HG02798 (cell line): ENCODE data around the gene GRM8.

Experiments
- ATAC-seq: cut with Tn5 transposase; IDR thresholded peaks from one replicate; pipeline ENCODE4 v1.9.1; 2021; ENCODE audit warnings: mild to moderate bottlenecking; ENCODE audit not compliant: unreplicated experiment, poor library complexity

GRM8 gene

DNA sequence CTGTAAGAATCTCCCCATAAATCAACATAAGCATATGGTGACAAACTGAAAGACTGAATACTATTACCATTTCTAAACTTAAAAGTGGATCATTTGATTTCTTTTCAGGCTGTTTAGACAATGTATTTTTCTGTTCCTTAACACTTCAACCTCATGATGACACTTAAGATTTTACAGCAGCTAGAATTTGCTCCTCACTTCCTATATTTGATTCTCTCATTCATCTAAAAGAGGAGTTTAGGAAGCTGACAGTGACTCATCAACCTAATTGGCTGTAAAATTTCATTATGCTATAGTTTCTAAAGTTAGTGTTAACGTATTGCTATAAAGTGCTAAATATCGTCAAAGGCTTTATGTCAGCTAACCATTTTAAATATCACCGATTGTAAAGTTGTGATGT is 478.7 kb downstream of the GRM8 start:
- no peak for ATAC-seq

DNA sequence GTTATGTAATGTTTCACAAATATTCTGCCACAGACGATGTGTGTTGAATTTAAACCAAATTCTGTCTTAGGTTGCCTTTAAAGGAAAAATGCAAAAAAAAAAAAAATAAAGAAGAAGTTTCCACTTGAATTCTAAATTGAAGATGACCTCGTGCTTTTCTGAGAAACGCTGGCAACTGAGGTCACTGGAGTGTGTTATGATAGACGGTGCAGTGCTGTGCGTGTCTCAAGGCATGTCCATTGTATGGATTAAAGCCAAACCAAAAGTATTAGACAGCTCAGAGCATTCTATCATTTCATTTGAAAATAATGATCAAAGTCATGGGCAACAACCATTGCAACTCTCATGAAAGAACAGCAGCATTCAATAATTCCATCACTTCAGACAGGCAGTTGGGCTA is 483.9 kb downstream of the GRM8 start:
- no peak for ATAC-seq

DNA sequence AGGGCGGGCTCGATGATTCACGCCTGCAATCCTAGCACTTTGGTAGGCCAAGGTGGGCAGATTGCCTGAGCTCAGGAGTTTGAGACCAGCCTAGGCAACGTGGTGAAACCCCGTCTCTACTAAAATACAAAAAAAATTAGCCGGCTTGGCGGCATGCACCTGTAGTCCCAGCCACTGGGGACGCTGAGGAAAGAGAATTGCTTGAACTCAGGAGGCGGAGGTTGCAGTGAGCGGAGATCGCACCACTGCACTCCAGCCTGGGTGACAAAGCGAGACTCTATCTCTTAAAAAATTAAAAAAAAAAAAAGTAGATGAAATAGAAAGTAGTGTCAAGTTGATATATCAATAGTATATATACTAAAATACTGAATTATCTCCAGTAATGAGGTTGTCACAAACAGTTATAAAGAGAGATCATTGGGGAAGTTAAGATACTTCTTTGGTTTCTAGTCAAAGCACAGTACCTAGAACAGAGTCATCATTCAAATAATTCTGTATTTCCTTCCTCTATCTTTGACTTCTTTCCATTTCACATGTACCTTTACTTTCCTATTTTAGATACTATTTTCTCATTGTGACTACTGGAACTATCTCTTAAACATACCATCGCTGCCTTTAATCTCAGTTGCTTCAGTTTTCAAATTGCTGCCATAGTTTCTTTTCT is 491.7 kb downstream of the GRM8 start:
- peak; percentile 22 for ATAC-seq

DNA sequence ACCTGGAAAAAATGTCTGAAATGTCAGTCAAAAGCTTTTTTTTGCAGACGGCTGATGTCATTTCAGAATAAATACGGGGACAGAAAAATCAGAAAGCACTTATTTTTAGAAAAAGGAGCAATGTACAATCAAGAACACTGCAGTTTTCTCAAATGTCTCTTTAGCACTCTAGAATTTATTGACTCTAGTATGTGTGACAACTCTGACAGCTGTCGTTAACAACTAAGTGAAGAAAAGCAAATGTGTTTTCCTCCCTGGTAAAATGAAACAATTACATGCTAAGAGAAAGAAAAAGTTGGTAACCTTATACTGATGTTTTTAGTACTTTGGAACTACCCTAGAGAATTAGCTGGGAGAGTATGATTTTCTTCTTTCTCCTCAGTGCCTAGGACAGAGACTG is 497.4 kb downstream of the GRM8 start:
- ATAC-seq = no peak

DNA sequence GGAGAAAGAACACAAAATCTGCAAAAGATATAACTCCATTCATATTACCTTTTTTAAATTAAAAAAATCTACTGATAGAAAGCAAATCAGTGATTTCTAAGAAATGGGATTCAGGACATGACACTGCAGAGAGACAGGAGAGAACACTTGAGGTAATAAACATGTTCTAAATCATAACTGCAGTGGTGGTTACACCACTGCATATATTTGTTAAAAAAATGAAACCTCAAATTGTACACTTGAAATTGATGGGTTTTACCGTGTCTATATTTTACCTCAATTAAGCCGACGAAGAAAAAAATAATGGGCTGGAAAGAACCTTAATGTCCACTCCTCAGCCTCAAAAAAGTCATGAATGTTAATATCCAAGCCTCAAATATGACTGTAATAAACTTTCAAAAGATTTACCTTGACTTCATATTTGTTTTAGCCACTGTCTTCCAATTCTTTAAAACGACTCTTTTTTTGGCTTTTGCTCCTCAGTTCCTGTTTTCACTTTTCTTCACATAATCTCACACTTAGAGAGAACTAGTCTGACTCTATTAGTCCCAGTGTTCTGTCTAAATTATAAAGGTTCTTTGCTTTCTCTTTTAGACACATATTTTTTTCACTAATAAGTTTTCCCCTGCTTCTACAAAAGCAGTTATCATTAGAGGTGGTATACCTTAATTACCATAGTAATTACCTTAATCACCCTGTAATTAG is 502.4 kb downstream of the GRM8 start:
- peak; percentile 62 for ATAC-seq

DNA sequence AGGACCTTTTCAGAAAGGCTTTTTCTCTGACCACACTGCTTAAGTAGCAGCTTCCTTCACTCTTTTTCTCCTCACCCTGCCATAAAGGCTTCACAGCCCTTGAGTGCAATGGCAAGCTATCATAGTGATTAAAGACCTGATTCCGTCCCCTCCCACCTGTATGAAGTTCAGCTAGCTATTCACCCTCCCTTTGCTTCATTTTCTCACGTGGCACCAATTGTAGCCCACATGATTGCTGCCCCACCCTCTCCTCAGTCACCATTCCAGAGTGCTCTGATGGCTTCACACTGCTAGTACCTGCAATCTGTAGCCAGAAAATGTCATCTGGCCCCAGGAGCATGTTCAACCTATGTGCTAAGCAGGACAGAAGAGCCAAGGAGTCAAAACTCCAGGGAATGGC is 523.8 kb downstream of the GRM8 start:
- no peak for ATAC-seq

DNA sequence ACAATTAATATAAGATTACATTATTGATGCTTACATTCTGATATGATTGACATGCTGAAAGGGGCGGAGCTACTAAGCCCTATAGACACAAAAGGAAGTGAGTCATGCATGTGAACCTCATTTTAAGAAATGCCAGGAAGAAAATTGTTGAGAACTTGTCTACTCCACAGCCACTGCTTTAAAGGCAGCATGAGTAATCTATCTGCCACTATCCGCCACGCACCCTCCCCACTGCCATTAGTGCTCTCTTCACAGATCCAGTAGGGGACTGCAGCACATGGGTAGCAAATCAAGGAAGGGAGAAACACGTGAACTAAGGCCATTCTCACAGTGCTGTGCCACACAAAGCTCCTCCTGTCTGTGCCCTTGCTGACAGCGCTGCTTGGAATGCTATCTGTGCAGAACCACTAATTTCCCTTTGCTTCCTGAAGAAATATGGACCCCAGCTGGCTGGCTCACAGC is 524.8 kb downstream of the GRM8 start:
- ATAC-seq = no peak

DNA sequence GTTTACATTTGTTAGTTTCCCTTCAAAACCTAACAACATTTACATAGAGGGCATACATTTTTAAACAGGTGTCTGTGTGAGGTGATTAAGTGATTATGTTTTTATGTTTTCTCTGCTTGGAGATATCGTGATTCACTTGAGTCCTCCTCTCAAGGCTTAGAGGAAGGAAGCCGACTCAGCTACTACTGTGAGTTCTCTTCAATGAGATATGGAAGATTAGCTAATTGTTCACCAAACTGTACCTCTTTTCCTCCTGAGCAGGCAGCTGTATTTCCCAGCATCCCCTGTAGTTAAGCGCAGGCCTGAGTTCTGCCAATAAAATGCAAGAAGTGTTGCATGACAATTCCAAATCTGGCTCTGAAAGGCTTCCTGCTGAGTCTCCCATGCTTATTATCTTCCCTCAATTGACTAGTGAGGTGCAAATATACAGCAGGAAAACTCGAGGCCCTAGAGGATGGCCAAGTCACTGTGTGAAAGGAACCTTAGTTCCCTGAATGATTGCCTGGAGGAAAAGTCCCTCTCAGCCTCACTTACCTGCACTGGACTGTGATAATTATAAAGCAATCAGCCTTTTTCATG is 528.7 kb downstream of the GRM8 start:
- ATAC-seq = no peak

DNA sequence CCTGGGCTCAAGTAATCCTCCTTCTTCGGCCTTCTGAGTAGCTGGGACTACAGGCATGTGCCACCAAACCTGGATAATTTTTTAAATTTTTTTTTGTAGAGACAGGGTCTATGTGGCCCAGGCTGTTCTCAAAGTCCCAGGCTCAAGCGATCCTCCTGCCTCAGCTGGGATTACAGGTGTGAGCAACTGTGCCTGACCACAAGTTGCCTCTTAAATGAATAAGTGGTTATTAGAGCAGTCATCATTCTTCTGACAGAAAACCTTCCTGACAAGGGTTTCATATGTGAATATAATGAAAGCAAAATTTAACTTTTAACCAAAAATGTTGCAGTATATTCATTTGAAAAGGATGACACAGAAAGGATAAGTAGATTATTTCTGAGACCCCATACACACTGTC is 532.5 kb downstream of the GRM8 start:
- peak; percentile 87 for ATAC-seq

DNA sequence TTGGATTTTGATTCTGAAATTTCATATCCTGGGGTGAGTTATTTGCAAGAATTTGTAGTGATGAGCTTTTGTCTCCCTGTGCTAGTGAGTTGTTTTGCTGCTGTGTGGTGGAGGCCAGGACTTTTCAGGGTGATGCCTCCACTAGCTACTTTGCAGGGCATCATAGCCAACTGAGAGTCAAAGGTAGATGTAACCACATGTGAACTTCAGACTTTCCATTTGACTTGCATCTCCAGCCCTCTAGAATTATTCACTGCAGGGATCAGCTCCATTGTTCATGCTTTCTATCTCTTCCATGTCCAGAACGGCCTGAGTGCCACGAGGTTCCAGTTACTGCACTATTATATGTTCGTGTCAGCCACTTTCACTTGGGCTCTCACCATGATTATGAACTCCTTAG is 534.3 kb downstream of the GRM8 start:
- no peak for ATAC-seq

DNA sequence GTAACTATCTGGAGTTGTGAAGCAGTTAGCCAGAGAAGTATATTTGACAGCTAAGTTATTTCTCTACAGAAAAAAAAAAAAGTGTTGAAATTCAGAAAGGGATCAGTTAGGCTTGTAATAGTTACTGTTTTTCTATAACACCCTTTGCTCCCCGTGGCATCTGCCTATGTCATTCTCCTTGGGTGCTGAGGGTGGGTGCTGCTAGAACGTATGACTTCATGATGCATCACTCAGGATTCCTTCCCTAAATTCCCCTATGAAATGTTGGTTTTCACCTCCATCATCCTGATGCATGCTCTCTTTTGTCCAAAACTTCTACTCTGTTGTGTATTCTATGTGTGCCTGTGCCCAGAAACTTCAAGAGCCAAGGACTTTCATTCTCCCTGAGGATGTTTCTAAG is 536.4 kb downstream of the GRM8 start:
- no peak for ATAC-seq

DNA sequence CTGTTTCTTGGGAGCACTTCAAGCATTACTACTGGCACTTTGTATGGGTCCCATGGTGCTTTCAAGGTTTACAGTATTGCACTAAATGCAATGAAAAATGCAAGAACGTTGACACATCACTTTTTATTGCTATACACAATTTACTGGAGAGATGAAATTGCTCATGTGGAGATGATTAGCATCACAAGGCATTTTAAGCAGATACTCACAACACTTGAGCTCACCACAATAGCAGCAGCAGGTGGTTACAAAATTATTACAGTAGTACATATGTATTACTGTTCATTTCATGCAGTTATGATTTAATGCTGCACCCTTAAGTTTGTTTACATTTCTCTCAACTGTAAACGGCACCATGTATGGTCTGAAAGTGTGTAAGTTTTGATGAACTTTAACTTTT is 537.7 kb downstream of the GRM8 start:
- no peak for ATAC-seq

DNA sequence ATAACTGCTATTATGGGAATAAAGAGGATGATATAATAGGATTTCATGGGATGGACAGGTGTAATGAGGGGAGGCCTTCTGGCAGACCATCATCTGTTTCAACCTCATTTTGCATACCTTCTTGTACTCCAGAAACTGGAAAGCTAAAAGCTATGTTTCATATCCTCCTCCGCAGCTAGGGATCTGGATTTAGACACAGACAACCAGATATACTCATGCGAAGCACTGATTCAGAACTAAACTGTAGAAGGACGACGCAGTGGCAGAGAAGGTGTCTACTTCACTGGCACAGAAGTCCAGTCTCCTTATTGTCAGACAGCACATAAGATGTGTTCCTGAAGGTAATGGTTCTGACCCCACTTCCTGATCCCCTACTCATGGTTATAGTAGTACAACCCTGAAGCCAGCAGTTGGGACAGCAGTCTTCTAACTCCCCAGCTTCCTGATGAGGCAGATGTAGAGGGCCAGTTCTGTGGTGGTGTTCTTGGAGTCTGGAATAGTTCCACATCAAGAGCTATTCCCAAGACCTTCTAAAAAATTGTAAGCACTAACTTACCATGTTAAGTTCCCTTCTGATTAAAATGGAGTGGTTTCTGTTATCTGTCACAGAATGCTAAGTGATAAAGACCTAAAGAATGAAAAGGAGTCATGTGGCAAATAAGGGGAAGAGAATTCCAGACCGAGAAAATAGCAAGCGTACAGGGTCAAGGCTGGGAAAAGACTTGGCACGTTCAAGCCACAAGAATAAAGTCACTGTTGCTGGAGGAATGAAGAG is 550.3 kb downstream of the GRM8 start:
- peak; percentile 61 for ATAC-seq

DNA sequence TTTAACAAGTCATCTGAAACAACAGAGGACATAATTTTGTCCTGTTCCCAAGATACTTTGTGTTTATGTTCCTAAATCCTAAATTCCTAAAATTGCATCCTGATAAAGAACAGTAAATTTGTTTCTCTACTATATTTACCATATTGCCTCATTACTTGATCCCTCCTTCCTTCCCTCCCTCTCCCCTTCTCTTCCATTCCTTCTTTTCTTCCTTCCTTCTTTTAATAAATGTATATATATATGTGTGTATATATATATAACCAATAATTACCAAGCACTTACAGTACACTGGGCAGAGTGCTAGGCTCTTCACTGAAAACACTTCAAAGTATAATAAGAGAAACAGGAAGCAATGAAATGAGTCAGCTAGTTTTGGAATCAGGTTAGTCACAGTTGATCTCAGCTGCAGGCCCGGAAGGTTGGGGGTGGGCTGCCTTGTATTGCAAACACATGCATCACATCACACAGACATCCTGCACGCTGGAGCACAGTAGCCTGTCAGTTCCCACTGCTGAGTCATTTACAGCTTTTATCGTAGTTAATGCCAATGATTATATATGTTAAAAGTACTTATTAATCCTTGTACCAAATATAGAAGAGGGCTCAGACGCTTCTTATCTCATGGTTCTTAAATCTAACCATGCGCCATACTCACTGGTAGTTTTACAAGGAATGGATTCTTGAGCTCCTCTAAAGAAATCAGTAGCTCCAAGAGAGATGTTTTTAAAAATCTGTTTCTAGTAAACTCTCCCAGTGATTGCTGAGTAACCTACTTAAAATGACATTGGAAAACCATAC is 551.7 kb downstream of the GRM8 start:
- ATAC-seq = peak; percentile 86

DNA sequence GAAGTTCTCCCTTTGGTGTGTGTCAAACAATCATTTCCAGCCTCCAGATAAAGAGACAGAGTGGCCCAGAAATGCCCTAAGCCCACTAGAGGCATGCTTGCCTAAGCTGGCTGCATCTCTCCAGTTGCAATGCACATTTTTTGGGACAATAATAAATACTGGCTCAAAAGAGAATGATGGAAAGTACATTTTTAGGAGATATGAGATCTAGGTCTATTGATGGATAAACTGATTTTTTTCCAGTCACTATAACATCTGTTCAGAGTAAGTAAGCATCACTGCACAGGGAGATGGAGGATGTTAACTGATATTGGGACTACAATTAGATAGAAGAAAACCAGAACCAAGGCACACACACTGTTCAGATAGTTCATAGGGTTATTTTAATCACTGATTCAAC is 553.0 kb downstream of the GRM8 start:
- ATAC-seq = no peak

DNA sequence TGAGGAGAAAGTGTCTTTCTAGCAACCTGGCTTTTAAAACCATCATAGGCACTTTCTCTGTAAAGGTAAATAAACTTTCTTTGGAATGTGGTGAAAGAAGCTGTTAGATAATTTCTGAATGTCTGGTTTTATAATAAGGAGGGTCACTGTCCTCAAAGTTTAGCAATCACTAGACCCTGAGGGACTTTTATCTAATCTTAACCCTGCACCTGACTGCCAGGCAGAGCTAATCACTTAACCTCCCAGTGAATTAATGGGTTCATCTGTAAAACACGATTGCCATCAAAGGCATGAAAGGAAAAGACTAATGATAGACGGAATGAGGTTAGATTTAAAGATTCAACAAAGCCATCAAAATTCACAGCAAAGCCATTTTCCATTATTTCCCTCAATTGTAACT is 553.8 kb downstream of the GRM8 start:
- no peak for ATAC-seq

DNA sequence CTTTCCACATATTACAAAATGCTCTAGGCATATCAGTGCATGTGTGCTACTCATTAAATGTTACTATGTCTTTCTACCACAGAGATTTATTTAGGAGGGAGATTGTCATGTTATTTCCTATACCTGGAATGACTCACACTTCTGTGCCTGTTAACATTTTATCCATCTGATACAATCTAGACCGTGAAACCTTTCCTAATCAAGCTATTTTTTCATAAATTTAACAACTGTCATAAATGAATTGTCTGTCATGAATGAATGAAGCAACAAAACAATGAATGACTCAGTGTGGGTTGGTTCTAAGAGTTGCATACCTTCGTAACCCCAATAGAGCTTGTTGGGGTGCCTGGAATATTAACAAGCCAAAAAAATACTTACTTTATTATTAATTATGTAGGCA is 554.3 kb downstream of the GRM8 start:
- no peak for ATAC-seq

DNA sequence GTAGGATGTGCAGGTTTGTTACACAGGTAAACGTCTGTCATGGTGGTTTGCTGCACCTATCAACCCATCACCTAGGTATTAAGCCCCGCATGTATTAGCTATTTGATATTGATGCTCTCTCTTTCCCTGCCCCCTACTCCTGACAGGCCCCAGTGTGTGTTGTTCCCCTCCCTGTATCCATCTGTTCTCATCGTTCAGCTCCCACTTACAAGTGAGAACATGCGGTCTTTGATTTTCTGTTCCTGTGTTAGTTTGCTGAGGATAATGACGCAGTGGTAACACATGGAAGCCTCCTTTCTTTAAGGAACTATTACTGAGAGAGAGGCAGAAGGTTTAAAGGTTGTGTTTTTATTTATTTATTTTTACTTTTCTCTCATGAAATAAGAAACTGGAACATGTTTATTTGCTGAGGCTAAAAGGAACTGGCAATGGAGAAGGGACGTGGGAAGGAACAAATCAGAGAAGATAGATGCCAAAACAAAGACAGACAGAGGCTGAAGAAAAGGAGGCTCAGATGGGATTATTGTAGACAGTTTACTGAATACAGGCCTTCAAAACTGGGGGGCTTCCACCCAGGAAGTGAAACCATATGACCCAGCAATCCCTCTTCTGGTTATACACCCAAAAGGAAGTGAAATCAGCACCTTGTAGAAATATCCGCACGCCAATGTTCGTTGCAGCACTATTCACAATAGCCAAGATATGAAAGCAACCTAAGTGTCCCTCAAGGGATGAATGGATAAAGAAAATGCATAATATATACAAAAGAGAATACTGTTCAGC is 556.3 kb downstream of the GRM8 start:
- peak; percentile 49 for ATAC-seq
